Measurements from ENCODE around the gene CMYA5. TPM values are rescaled to one million over a fixed set of nuclear protein-coding genes. Genes with fewer than 3 reads are reported as not detected.

The CMYA5 gene
- total RNA-seq, 1 experiment from 2014 or later = 0.15 TPM

DNA sequence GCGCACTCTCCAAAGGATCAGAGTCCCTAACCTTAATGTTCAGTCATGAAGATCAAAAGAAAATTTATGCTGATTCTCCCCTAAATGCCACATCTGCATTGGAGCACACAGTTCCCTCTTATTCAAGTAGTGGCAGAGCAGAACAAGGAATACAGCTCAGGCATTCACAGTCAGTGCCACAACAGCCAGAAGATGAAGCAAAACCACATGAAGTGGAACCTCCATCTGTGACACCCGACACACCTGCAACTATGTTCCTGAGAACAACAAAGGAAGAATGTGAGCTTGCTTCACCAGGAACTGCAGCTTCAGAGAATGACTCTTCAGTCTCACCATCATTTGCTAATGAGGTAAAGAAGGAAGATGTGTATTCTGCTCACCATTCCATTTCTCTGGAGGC, 40.0 kb downstream of the CMYA5 start:
- Histone ChIP-seq H3K27me3 (ENCODE audit: low read length) (peaks cover 57% of the 10 kb centered on the region), H3K4me1 (ENCODE audit: insufficient read depth, low read length) (no peaks in the 10 kb centered on the region), H4K20me1 (ENCODE audit: low read length) (no peaks in the 10 kb centered on the region), H2AFZ (ENCODE audit: low read length) (no peak overlapping the region), H3K9me2 (replicated peaks; ENCODE audit: low read length) (no peaks in the 10 kb centered on the region), H3K4me3 (ENCODE audit: low read length) (no peak overlapping the region), H3K27ac (ENCODE audit: low read length) (no peak overlapping the region), H3K9ac (ENCODE audit: low read length) (no peak overlapping the region), H3K79me2 (ENCODE audit: low read length) (no peaks in the 10 kb centered on the region), H3F3A (ENCODE audit: low read length, unreplicated experiment) (no peaks in the 10 kb centered on the region), H3K9me3 (ENCODE audit: low read length) (no peaks in the 10 kb centered on the region), H3K36me3 (ENCODE audit: low read depth, low read length) (no peaks in the 10 kb centered on the region), H3K4me2 (ENCODE audit: low read length) (no peak overlapping the region)
- ChIA-PET POLR2A (ENCODE audit: unreplicated experiment) (no interaction called here), CTCF (no interaction called here)
- TF ChIP-seq EZH2 (IDR thresholded peaks at IDR 0.05; ENCODE audit: low read length, unreplicated experiment) = no peak
- TF ChIP-seq, protein P1, sequence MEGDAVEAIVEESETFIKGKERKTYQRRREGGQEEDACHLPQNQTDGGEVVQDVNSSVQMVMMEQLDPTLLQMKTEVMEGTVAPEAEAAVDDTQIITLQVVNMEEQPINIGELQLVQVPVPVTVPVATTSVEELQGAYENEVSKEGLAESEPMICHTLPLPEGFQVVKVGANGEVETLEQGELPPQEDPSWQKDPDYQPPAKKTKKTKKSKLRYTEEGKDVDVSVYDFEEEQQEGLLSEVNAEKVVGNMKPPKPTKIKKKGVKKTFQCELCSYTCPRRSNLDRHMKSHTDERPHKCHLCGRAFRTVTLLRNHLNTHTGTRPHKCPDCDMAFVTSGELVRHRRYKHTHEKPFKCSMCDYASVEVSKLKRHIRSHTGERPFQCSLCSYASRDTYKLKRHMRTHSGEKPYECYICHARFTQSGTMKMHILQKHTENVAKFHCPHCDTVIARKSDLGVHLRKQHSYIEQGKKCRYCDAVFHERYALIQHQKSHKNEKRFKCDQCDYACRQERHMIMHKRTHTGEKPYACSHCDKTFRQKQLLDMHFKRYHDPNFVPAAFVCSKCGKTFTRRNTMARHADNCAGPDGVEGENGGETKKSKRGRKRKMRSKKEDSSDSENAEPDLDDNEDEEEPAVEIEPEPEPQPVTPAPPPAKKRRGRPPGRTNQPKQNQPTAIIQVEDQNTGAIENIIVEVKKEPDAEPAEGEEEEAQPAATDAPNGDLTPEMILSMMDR (conservative IDR thresholded peaks at IDR 0.05; ENCODE audit: low read depth, low read length) = no peak
- no peak for TF ChIP-seq EZH2phosphoT487 (IDR thresholded peaks at IDR 0.05; ENCODE audit: borderline replicate concordance, low read length)
- BruUV-seq (replicated peaks) = no TSS peak
- DNase-seq (no peak), ATAC-seq (no peak)
- intact Hi-C loops (cut with micrococcal nuclease) = no loop called here

DNA sequence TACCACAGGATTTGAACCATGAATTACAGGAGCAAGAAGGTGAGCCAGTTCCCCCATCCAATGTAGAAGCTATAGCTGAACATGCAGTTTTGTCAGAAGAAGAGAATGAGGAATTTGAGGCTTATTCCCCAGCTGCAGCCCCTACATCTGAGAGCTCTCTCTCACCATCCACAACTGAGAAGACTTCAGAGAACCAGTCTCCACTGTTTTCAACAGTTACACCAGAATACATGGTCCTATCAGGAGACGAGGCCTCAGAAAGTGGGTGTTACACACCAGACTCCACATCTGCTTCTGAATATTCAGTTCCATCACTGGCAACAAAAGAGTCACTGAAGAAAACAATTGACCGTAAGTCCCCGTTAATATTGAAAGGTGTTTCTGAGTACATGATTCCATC, 40.9 kb downstream of the CMYA5 start:
- POLR2A ChIA-PET (ENCODE audit: unreplicated experiment) = no interaction called here
- no peaks in the 10 kb centered on the region for H3K9me3 ChIP-seq (ENCODE audit: low read length)
- no peaks in the 10 kb centered on the region for H3K4me1 ChIP-seq (ENCODE audit: insufficient read depth, low read length)
- peaks cover 66% of the 10 kb centered on the region for H3K27me3 ChIP-seq (ENCODE audit: low read length)
- H3K9me2 ChIP-seq (replicated peaks; ENCODE audit: low read length) = no peaks in the 10 kb centered on the region
- no peak for DNase-seq
- no peaks in the 10 kb centered on the region for H4K20me1 ChIP-seq (ENCODE audit: low read length)
- no peaks in the 10 kb centered on the region for H3K79me2 ChIP-seq (ENCODE audit: low read length)
- H3K4me2 ChIP-seq (ENCODE audit: low read length) = no peak overlapping the region
- CTCF ChIA-PET = no interaction called here
- no peak overlapping the region for H3K9ac ChIP-seq (ENCODE audit: low read length)
- no peak for TF ChIP-seq EZH2phosphoT487 (IDR thresholded peaks at IDR 0.05; ENCODE audit: borderline replicate concordance, low read length)
- TF ChIP-seq, protein P1 (conservative IDR thresholded peaks at IDR 0.05; ENCODE audit: low read depth, low read length) = no peak
- TF ChIP-seq EZH2 (IDR thresholded peaks at IDR 0.05; ENCODE audit: low read length, unreplicated experiment) = no peak
- BruUV-seq (replicated peaks) = no TSS peak
- no peaks in the 10 kb centered on the region for H3F3A ChIP-seq (ENCODE audit: low read length, unreplicated experiment)
- ATAC-seq = no peak
- H3K27ac ChIP-seq (ENCODE audit: low read length) = no peak overlapping the region
- no peaks in the 10 kb centered on the region for H3K36me3 ChIP-seq (ENCODE audit: low read depth, low read length)
- H3K4me3 ChIP-seq (ENCODE audit: low read length) = no peak overlapping the region
- H2AFZ ChIP-seq (ENCODE audit: low read length) = no peak overlapping the region
- intact Hi-C loops (cut with micrococcal nuclease) = no loop called here

DNA sequence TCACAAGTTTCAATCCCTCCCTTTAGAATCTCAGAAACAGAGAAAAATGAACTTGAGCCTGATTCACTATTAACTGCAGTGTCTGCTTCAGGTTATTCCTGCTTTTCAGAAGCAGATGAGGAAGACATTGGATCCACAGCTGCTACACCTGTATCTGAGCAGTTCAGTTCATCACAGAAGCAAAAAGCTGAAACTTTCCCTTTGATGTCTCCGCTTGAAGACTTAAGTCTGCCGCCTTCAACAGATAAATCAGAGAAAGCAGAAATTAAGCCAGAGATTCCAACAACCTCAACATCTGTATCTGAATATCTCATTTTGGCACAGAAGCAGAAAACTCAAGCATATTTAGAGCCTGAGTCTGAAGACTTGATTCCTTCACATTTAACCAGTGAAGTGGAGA, 42.1 kb downstream of the CMYA5 start:
- CTCF ChIA-PET = no interaction called here
- no TSS peak for BruUV-seq (replicated peaks)

More for the DNA sequence above, 42.1 kb downstream of the CMYA5 start:
- Histone ChIP-seq H4K20me1 (ENCODE audit: low read length) (no peaks in the 10 kb centered on the region), H3K9ac (ENCODE audit: low read length) (no peak overlapping the region), H3K4me3 (ENCODE audit: low read length) (no peak overlapping the region), H2AFZ (ENCODE audit: low read length) (no peak overlapping the region), H3K27me3 (ENCODE audit: low read length) (peaks cover 78% of the 10 kb centered on the region), H3K9me3 (ENCODE audit: low read length) (no peaks in the 10 kb centered on the region), H3F3A (ENCODE audit: low read length, unreplicated experiment) (no peaks in the 10 kb centered on the region), H3K27ac (ENCODE audit: low read length) (no peak overlapping the region), H3K9me2 (replicated peaks; ENCODE audit: low read length) (no peaks in the 10 kb centered on the region), H3K4me2 (ENCODE audit: low read length) (no peak overlapping the region), H3K4me1 (ENCODE audit: insufficient read depth, low read length) (no peaks in the 10 kb centered on the region), H3K79me2 (ENCODE audit: low read length) (no peaks in the 10 kb centered on the region), H3K36me3 (ENCODE audit: low read depth, low read length) (no peaks in the 10 kb centered on the region)
- ATAC-seq (no peak), DNase-seq (no peak)
- intact Hi-C loops (cut with micrococcal nuclease) = no loop called here
- TF ChIP-seq EZH2phosphoT487 (IDR thresholded peaks at IDR 0.05; ENCODE audit: borderline replicate concordance, low read length) (no peak), EZH2 (IDR thresholded peaks at IDR 0.05; ENCODE audit: low read length, unreplicated experiment) (no peak)
- TF ChIP-seq, protein P1 (conservative IDR thresholded peaks at IDR 0.05; ENCODE audit: low read depth, low read length) = no peak
- POLR2A ChIA-PET (ENCODE audit: unreplicated experiment) = no interaction called here
